Hematopoietic multipotent progenitor cell treated with erythropoietin and hydrocortisone succinate and interleukin-3 and kit ligand, for 15 days (in vitro differentiated cells): ENCODE data around the gene EFCAB11.

ENCODE experiments used
- DNase-seq: peaks from one replicate; pipeline ENCODE4 v3.0.0-alpha.2; 2015; ENCODE audit warnings: low spot score

EFCAB11 gene

DNA sequence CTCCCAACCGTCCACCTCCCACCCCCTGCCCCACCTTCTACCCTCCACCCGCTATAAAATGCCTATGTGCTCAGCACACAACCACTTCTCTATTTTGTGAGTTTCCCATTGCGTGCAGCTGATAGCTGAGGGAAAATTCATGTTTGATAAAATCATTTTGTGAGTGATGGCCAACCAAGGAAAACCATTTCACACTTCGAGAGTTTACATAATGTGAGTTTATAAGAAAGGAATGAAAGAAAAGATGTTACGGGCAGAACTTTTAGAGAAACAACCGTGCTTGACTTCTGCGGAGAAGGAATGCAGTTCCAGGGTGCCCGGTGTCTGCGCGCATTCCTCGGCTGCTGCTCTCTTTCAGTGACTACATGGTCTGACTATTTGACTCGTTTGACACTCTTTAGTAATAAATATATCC lies 140.9 kb downstream of the EFCAB11 start:
- DNase-seq = no peak

DNA sequence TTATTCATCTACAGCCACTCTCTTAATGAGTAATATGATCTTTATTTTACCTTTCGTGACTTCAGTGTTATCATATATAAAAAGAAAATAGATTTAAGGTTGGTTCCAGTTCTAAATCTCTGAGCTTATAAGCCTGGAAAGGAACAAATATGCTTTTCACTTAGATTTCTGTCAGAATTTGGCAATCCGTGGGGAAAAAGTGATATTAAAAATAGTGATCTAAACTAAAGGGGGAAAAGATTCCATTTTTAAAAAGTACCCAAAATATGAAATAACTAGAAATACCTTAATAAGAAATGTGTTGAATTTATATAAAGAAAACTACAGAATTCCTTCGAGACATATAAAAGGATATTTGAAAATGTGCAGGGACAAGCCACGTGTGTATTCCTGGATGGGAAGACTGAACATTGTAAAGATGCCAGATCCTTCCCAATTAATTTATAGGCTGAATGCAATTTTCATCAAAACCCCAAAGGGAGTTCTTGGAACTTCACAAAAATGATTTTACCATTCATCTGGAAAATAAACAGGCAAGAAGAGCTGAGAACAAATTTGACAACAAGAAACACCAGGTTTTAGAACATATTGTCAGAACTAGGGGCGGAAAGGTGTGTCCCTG lies 142.5 kb downstream of the EFCAB11 start:
- DNase-seq = no peak

DNA sequence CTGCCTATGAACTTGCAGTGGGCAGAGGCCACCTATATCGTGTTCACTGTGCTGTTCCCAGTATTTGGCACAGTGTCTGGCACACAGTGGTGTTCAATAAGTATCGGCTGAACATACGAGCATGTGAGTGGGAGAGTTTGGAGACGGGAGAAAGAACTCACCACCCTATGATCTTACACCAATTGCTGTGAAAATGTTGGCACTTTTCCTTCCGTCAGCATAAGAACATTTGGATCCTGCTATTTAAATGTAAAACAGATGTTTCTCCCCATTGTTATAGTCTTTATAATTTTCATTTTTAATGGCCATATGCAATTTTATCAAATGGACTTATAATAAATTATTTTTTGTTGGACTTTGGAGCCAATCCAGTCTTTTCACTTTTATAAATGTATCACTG lies 144.4 kb downstream of the EFCAB11 start:
- no peak for DNase-seq

DNA sequence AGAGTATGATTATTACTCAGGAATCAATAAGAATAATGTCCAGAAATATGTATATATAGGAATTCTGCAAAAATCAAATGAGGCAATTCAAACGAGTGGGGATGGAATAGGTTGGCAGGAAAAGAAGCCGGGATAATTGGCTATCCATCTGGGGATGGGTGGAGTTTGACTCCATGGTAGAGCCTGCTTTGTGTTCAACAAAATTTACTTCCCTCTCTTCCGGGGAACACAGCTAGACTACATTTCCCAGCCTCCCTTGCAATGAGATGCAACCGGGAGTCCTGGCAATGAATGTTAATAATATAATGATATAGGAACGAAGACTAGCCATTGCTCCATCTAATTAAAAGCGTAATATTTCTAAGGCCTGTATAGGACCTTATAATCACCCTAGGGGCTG lies 146.6 kb downstream of the EFCAB11 start:
- DNase-seq = no peak

DNA sequence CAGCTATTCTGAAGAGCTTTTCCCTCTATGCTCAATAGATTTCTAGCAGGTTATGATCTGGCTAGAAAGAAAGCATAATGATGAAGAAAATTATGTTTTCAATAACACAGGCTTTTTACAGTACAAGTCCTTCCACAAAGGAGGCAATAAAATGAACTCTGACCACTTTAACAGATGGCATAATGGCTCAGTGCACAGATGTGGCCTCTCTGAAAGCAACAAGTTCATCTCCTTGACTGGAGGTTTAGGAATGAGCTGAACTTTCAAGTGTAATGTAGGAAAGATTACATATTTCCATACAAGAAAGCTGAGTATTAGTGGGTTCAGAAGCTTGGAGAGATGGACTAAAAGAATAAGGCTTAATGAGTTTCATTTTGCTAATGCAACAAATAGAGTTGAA lies 147.4 kb downstream of the EFCAB11 start:
- DNase-seq = no peak

DNA sequence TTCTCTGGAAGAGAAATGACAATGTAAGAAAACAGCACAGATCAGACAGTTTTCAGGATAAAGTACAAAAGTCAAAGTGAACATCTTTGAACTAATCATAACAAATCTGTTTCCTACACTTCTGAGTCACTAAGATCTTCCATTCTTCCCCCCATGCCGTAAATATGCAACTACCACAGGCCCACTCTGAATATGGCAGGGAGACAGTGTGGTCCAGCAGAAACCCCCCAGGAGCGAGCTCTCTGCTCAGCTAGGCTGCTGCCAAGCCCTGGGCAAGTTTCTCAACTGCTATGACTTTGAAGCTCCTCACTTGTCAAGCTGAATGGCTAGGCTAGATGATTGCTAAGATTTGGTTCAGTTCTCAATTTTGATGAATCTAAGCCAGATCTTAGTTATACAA lies 148.1 kb downstream of the EFCAB11 start:
- no peak for DNase-seq

DNA sequence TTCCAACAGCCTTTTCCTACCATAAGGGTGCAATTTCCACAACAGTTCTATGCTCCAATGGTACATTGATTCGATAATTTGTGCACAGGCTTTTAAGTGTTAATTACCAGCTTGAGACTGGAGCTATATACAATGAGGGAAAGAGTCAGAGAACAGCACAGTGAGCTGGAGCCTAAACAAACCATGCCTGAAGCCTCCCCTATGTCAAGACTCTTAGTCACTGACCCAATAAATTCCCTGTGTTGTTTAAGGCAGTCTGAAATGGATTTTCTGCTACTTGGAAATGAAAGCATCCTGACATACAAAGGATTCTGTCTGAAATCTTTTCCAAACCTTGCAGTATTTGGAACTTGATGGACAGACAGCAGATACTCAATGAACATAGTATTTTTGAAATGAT lies 149.0 kb downstream of the EFCAB11 start:
- DNase-seq = no peak

DNA sequence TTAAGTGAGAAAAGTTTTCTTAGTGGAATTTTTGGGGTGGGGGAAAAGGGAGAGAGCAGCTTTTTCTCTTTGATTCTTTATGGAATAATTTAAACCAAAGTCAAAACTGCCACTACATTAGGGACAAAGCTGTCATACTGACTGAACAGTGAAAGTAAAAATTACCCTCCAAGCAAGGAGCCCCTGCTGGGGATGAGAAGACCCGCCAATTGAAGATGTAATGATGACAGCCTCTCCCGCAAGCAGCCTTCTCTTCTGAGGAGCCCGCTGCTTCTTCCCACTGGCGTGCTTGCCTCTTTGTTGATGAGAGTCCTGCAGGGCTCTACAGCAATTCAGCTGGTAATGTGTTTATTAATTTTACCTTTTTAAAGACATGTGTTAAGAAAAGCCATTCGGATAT lies 151.0 kb downstream of the EFCAB11 start:
- DNase-seq = no peak

DNA sequence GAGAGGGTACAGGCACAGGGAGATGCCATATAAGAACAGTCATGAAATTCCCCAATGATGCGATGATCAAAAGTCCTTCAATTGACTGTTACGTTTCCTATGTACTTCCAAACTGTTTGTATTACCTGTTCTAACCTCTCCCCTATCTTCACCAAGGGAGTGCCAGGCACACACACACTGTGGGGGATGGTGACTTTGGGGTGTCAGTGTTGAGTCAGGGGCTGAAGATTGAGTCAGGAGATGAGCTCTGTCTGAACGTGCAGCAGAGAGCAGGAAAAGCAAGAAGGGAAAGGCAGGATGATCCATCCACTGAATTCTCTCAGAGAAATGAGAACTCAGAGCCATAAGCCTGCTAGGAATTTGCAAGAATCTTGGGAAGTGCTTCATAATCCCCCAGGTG lies 153.4 kb downstream of the EFCAB11 start:
- DNase-seq = no peak

DNA sequence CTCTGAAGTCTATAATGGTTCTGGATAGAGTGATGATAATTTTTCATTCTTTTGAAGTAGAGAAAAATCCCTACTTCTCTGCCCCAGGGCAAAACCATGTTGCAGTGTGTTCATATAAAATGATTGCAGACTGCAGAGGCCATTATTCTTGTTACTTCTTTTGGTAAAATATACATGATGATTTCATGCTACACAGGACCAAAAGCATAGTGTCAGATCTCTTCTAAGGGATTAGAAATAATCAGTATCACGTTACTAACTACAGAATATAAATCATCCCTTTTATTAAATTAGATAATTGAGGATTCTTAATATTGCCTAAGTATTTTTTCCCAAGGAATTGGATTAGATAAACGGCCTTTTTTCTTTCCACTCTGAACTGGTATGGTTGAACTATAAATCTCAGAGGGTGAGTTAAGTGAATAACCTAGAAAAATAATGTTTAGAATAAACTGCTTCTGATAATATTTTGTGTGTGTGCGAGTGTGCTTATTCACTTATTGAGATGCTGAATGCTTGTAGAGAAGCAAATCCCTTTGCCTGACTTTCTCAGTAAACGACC lies 156.2 kb downstream of the EFCAB11 start:
- no peak for DNase-seq

DNA sequence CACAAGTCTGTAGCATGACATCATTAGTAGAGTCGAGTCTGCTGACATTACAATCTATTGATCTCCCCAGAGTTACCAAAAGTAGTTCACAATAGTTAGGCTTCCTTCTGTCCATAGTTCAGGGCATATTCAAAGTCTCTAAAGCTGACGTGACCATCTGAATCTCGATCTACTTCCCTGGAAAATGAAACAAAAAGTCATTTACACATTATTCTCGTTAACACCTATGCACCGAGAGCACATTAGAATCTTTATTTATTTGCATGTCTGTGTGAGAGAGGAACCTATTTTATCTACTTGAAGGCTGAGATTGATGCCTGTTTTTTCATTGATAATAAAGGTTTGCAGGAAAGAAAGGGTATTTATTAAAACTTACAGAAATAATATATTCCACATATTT lies 157.4 kb downstream of the EFCAB11 start:
- DNase-seq = no peak

DNA sequence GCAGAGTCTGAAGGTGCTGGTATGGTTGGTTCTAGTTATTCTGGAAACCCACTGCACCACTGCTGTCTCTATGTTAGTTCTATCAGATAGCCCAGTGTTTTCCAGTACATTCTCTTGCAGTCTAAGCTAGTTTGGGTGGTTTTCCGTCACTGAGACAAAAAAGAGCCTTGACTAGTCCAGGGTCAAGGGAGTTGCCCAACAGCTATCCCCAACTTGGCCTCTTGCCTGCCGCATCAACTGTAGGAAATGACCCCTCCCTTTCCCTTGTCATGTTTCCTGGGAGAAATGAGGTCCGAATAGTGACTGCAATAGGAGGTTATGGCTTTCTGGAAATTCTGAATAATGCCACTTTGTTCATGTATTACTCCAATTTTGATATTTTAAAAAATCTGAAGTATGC lies 160.4 kb downstream of the EFCAB11 start:
- DNase-seq = no peak

DNA sequence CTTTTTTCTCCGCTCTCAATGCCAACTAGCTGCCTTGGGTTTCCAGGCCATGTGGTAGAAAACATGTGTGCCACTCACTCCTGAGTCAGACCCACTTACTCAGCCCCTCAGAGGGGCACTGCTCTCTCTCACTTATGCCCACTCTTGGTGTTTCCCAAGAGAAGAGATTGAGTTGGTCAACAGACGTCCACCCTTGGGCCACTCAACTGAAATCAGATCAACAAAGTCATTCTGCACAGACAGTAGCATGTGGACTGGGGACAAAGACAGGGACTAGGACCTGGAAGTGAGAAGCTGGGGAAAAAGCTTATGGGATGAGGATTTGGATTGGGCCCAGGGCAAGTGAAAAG lies 161.2 kb downstream of the EFCAB11 start:
- DNase-seq = no peak

DNA sequence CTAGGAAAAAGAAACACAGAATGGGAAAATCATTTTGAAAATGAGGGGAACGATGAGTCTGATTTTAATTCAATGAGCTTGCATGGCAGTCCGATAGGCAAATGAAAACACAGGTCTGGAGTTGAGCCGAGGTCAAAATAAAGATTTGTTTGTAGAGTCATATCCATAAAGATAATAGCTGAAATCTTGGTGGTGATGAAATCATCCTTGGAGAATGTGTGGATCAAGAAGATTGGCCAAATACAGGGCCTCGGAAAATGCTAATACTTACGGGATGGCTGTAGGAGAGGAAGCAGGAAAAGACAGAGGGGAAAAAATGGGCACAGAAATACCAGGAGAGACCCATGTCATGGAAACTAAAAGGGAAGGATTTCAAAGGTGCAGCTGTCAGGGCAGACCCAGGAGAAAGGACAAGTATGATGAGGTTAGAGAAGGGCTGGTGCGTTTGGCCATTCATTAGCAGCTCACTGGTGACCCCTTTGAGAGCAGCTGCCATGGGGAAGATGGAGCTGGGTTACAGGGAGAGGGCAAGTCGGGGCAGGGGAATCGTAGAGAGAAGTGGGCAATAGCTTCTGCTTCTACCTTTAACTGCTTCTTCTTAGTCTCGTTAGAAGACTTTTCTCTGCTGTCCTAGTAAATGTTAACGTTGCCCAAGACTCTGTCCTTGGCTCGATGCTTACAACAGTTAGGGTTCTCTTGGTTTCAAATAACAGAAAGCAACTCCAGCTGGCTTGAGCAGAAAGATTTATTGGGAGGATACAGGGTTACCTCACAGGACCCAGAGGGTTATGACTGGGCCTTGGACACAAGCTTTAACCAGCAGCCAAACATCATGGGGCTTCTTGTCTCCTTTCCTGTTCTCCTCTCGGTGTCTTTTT lies 161.8 kb downstream of the EFCAB11 start:
- DNase-seq = no peak

DNA sequence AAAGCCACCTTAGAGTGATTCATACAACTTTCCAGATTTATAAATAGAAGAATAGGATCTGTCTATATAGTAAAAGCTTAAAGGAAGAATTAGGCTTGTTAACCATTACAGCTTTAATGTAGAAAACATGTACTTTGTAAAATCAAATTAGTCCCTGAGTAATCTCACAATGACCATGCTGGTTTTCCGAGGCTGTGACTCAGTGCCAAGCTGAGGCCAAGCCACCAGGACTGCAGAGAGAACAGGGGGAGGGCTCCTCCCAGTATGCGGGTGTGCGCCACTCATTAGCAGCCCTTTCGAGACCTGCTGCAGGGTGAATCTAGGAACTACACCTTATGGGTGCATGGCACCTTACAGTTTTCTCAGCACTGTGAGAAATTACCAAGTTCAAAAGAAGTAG lies 167.0 kb downstream of the EFCAB11 start:
- no peak for DNase-seq

DNA sequence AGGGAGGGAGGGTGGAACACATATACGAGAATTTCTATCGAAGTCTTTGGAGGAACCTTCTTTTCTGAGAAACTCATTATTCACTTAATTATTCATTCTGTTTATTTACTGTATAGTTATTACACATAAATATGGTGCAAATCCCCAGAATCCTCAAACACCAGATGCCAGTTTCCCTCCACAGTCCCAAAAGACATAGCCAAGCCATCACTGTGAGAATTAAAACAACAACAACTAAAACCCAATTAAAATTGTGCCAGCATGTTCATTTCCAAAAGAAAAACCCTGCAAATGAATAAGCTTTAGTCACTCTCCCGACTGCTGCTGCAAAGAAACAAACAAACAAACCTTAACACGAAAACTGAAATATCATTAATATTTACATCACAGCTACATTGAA lies 173.5 kb downstream of the EFCAB11 start:
- DNase-seq = no peak

DNA sequence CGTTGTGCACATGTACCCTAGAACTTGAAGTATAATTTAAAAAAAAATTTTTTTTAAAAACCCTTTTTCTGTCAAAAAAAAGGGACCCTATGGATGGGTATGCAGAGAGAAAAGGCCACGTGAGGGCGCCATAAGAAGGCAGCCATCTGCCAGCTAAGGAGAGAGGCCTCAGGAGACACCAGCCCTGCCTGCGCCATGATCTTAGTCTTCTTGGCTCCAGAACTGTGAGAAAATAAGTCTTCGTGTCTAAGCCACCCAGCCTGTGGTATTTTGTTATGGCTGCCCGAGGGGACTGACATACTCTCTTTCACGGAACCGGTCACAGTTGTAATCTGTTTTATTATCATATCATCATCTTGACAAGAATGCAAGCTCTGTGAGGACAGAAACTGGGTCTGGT lies 174.8 kb downstream of the EFCAB11 start:
- DNase-seq = no peak

DNA sequence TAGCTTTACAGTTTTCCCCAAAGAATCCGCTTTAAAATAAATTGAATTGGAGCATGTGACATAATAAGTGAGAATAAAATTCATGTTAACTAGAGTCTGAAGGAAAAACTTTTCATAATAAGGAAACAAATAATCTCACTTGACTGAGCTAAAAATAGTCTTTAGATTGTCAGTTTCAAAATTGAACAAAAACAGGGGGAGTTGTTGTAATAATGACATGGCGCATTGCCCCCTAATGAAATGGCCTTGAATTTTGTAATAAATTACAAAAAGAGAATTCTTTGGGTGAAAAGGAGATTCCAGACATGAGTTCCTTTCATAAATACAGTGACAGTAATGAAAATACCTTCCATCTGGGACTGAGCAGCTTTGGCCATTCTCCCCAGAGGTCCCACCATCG lies 178.6 kb downstream of the EFCAB11 start:
- no peak for DNase-seq

DNA sequence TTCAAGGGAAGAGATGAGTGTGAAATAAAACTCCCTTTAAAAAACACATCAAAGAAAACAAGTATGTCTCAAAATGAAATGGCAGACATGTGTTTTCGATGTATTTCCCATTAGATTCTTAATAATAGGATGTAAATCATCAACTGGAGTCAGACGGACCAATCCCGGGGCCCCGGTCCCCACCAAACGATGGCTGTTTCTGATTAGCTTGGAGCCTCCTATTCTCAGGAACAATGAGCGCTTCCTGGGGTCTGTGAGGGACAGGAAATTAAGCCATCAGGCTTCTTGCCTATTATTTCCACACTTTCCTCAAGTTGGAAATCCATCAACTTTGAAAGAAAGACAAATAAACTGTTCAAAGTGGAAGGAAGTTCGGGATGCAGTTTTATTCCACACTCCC lies 179.4 kb downstream of the EFCAB11 start:
- no peak for DNase-seq

DNA sequence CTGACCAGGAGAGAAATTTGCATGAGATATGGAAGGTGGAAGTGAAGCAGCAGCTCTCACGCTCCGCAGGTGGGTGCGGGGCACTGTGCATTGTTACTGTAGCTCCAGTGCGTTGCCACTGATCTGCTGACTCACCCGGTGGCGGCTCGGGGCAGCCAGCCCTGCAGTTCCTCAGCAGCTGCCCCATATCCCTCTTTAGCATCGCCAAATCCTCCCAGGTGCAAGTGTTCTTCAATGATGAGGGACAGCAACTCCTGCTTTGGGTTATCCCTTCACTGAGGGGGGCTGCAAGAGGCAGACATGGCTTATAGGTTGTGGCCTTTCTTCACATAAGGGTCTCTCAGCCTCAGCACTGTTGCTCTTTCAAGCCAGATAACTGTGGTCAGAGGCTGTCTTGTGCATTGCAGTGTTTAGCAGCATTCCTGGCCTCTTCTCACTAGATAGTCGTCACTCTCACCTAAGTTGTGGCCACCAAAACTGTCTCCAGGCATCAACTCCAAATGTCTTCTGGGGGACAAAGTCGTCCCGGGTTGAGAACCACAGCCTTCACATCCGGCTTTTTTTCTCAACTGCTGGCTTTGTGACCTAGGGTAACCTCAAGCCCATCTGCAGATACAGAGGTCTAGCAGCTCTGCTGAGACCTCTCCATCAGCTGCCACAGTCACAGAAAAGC lies 180.8 kb downstream of the EFCAB11 start:
- no peak for DNase-seq

DNA sequence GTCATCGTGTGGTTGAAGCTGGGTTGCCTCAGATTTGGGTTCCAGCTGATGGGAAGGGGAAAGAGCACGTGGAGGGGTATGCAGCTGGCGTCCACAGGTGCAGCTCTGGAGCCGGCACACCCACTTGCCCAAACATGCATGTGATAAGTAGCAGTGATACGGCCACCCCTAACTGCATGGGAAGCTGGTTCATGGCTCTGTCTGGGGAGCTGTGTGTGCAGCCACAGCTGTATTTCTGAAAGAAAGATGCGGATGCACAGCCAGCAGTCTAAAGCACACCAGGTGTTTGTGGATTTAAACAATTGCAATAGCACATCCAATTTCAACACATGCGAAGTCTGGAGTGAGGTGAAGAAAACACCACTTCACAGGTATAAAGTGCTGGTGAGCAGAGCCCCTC lies 181.4 kb downstream of the EFCAB11 start:
- DNase-seq = no peak

DNA sequence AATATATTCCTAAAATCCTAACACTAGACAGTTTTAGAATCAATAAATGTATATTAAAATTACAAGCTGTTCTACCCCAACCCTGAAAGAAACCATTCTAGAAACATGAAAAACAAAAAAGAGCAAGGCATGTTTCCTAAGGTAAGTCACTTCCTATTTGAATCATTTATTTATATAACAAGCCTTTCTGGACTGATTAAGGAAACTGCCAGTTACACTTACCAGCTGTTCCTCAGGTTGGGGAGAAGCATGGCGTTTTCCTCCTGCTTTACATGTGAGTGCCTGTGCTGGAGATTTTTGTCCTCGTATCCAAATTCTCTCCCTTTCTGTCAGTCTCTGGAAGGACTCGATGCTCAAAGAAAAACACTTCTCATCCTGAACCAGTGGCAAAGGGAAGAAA lies 183.3 kb downstream of the EFCAB11 start:
- DNase-seq = no peak

DNA sequence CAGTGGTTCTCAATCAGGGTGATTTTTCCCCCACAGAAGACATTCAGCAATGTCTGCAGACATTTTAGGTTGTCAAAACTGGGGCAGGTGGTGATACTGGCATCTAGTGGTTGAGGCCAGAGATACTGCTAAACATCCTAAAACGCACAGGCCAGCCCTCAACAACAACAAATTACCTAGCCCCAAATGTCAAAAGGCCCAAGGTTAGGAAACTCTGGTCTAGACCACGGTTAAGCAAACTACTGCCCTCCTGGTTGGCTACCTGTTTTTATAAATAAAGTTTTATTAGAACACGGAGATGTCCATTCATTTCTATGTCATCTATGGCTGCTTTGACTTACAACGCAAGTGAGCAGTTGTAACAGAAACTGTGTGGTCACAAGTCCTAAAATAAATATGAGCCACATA lies 186.7 kb downstream of the EFCAB11 start:
- no peak for DNase-seq
